Stimulated activated CD4-positive, alpha-beta T cell treated with anti-CD3 and anti-CD28 coated beads, Interleukin-4, amount 100 ng/mL, for 48 hours (primary cell): Measurements from ENCODE around the gene GTF2I.
"Not testable (repeated sequence)": the region's sequence is repeated elsewhere in the genome, so short reads cannot be mapped to it uniquely, and the experiment has no call there.

Experiments
- DNase-seq, 2 donors: peaks; one replicate each; pipeline ENCODE4 v3.0.0-alpha.2; 2020; ENCODE audit warnings: low read depth in 2 of 2

Gene GTF2I

GRCh38 chr7:74657692-74658177, at the start of gene GTF2I:
GTF2I (plus strand) TSS chr7:74657718; CDS start chr7:74689129, 31,411 bp downstream.
- DNase-seq = peak; percentile 29 to 32

DNA sequence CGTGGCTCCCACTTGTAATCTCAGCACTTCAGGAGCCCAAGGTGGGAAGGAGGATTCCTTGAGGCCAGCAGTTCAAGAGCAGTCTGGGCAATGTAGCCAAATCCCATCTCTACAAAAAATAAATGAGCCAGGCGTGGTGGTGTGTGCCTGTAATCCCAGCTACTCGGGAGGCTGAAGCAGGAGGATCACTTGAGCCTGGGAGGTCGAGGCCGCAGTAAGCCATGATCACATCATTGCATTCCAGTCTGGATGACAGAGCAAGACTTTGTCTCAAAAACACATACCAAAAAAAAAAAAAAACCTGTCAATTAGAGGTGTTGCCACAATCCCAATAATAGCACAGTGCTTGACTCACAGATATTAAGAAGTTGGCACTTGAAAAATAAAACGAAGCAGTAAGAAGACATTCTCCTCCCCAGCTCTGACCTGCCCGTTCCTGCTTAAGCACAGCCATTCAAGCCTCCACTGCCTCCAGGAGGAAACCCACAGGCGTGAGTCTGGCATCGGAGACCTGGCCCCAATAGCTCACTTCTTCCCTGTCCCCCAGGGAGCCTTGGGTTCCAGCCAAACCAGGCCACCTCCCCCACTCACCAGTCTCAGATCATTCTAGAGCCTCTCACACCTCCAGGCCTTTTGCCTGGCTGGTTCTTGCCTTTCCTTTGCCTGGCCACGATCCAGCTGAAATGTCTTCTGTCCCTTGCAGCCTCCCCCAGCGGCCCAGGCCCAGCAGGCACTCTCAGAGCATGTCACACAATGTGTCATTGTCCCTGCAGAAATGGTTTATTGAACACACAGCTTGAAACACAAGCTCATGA, 45.3 kb upstream of the GTF2I start:
- DNase-seq = no peak

- no peak for DNase-seq
These were observed 41.4 kb upstream of the GTF2I start for GRCh38 chr7:74615933-74616780.

- DNase-seq = no peak
These were observed 40.3 kb upstream of the GTF2I start for GRCh38 chr7:74617180-74617744.

GRCh38 chr7:74619235-74619860, 38.2 kb upstream of the GTF2I start:
- DNase-seq = no peak

DNA sequence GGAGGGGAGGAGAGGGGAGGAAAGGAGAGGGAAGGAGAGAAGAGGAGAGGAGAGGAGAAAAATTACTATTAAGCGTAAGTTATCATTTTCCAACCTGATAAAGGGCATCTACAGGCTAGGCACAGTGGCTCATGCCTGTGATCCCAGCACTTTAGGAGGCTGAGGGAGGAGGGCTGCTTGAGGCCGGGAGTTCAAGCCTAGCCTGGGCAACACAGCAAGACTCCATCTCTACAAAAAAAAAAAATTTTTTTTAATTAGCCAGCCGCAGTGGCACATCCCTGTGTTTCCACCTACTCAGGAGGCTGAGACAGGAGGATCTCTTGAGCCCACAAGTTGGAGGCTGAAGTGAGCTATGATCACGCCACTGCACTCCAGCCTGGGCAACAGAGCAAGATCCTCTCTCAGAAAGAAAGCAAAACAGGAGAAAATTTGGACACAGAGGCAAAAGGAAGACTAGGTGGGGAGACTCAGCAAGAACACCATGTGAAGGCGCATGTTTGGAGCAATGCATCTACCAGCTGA, 35.2 kb upstream of the GTF2I start:
- no peak for DNase-seq

DNA sequence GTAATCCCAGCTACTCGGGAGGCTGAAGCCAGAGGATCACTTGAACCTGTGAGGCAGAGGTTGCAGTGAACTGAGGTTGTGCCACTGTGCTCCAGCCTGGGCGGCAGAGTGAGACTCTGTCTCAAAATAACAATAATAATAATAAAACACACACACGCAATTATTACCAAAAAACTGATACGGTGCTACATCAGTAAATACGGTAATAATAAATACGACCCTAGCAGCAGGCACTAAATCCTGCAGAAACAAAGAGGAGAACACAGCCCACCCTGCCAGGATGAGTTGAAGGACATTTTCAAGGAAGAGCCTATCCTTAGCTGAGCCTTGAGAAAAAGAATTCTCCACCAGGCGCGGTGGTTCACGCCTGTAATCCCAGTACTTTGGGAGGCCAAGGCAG, 34.4 kb upstream of the GTF2I start:
- DNase-seq = no peak

GRCh38 chr7:74625446-74625845, 32.1 kb upstream of the GTF2I start:
- DNase-seq = no peak

GRCh38 chr7:74627661-74628411, 29.7 kb upstream of the GTF2I start:
- DNase-seq = no peak

GRCh38 chr7:74632505-74632904, 25.0 kb upstream of the GTF2I start:
- DNase-seq = no peak

DNA sequence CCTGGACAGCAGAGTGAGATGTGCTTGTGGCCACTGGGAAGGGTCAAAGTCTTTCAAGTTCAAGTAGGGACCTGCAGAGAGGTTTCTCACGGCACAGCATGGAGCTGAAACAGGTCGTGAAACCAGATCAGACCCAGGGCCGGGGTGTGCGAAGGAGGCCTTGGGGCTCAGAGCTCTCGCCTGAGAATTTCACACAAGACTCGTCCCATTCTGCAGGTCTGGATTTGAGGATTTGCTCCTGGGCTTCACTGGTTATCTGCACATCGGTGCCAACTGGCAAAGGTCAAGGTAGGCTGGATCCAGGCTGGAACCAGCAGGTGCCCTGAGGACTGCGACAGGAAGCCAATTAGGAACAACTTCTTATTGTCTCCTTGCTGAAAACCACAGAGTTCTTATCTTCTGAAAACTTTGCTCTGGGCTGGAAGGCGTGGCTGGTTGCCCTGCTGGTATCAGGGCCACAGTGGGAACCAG, 24.0 kb upstream of the GTF2I start:
- DNase-seq = no peak

DNA sequence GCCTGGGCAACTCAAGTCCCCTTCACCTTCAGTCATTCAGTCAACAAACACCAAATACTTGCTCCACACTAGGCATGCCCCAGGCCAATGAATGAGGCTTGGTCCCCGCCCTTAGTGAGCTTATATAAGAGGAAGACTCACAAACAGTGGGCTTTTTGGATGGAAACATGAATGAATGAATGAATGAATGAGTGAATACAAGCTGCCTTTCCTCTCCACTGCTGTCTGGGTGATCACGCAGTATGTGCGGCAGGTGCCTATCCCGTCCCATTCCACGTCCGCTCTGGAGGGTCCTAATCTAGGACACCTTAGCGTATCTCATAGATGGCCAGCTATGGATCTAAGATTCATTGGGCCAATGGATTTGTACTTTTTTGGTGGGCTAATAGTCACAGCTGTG, 19.8 kb upstream of the GTF2I start:
- no peak for DNase-seq

DNA sequence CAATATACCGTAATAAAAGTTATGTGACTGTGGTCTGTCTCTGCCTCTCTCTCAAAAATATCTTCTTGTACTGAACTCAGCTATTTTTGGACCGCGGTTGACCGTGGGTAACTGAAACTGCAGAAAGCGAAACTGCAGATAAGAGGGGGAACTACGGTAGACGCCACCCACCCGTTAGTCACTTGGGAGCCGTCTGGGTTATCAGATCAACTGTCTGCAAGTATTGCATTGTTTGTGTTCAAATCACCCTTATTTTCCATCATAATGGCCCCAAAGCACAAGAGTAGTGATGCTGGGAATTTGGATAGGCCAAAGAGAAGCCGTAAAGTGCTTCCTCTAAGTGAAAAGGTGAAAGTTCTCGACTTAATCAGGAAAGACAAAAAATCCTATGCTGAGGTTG, 7.5 kb upstream of the GTF2I start:
- peak; percentile 64 to 83 for DNase-seq

GRCh38 chr7:74650493-74651132, 6.9 kb upstream of the GTF2I start:
- DNase-seq = peak in 1 of 2 donors; percentile 36

DNA sequence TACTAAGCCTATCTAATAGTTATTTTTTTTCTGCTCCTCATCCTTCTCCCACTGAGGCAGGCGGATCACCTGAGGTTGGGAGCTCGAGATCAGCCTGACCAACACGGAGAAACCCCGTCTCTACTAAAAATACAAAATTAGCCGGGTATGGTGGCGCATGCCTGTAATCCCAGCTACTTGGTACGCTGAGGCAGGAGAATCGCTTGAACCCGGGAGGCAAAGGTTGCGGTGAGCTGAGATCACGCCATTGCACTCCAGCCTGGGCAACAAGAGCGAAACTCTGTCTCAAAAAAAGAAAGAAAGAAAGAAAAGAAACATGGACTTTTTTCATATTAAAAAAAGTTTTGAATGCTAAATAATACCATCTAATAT, 6.4 kb upstream of the GTF2I start:
- DNase-seq = not testable (repeated sequence)

DNA sequence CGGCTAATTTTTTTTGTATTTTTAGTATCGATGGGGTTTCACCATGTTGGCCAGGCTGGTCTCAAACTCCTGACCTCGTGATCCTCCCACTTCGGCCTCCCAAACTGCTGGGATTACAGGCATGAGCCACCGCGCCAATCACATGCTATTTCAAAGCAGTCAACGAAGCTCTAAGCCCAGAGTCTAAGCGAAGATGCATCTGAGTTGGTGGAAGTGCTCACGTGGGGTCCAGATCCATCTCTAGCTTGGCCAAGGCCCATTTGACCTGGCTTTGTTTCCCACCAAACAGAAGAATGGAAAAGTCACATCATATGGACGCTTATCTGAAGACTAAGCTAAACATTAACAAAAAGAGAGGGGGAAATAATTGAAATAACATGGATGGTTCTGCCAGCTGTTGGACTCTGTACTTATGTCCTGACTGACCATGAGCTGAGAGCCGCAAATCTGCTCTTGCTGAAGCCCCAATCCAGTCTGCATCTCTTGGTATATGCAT, 3.8 kb upstream of the GTF2I start:
- DNase-seq = no peak

DNA sequence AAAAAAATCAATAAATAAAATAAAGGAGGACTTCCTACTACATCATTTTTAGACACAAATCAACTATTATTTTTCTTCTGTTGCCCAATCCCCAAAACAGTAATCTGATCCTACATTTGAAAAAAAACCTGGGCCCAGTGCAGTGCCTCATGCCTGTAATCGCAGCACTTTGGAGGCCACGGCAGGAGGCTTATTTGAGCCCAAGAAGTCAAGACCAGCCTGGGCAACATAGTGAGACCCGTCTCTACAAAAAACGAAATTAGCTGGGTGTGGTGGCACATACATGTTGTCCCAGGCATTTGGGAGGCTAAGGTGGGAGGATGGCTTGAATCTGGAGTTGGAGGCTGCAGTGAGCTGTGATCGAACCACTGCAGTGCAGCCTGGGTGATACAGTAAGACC, 2.7 kb upstream of the GTF2I start:
- DNase-seq = no peak

GRCh38 chr7:74655324-74655723, 2.2 kb upstream of the GTF2I start:
- no peak for DNase-seq

DNA sequence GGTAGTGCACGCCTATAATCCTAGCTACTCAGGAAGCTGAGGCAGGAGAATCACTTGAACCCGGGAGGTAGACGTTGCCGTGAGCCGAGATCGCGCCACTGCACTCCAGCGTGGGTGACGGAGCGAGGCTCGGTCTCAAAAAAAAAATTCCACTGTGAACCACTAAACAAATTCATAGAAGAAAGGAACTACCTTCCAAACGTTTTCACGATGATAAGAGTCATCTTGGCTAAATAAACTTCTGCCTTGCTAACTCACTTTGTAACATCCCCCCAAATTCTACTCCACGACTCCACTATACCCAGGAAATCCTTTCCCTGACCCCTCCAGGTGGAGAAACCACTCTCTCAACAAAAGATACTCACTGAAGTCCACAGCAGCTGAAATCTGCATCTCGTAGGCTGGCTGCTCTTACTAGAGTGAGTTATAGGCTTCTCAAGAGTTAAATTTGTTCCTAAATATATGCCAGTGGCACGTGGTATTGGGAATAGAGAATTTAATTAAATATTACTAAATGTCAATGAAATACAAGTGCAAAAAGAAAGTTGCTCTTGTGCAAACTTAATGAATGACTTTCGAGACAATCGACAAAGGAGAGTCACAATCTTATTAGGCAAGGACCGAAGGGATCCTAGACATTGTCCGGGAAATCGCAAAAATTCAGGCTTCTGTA, 1.6 kb upstream of the GTF2I start:
- no peak for DNase-seq

GRCh38 chr7:74656441-74656836, 1.1 kb upstream of the GTF2I start:
- peak; percentile 24 to 54 for DNase-seq
